HG03442 (cell line): Measurements from ENCODE around the gene ZNF436.

Source experiments
- ATAC-seq: cut with Tn5 transposase; IDR thresholded peaks from one replicate; pipeline ENCODE4 v1.9.1; 2021; ENCODE audit warnings: mild to moderate bottlenecking, moderate library complexity; ENCODE audit not compliant: unreplicated experiment

ZNF436 gene

GRCh38 chr1:23369335-23370013 is at the start of gene ZNF436:
Gene ZNF436, minus strand, starts transcription at chr1:23369836. Its CDS starts 1,831 bp downstream, at chr1:23368005.
- no peak for ATAC-seq

- no peak for ATAC-seq
Observed at GRCh38 chr1:23419180-23419579, 49.5 kb upstream of the ZNF436 start.

- no peak for ATAC-seq
Observed at GRCh38 chr1:23417570-23417969, 47.9 kb upstream of the ZNF436 start.

GRCh38 chr1:23416964-23417363 is 47.3 kb upstream of the ZNF436 start:
- ATAC-seq: no peak

- no peak for ATAC-seq
Observed at GRCh38 chr1:23408797-23409290, 39.2 kb upstream of the ZNF436 start.

GRCh38 chr1:23407016-23407630 is 37.5 kb upstream of the ZNF436 start:
- ATAC-seq: no peak

- ATAC-seq: no peak
Observed at GRCh38 chr1:23405946-23406345, 36.3 kb upstream of the ZNF436 start.

GRCh38 chr1:23403735-23404486 is 34.3 kb upstream of the ZNF436 start:
- ATAC-seq: peak; percentile 46

GRCh38 chr1:23403355-23403734 is 33.7 kb upstream of the ZNF436 start:
- ATAC-seq: no peak

GRCh38 chr1:23403038-23403336 is 33.4 kb upstream of the ZNF436 start:
- no peak for ATAC-seq

- no peak for ATAC-seq
Observed at GRCh38 chr1:23402286-23403037, 32.8 kb upstream of the ZNF436 start.

GRCh38 chr1:23401313-23401712 is 31.7 kb upstream of the ZNF436 start:
- no peak for ATAC-seq

GRCh38 chr1:23400324-23401114 is 30.9 kb upstream of the ZNF436 start:
- no peak for ATAC-seq

GRCh38 chr1:23399229-23399628 is 29.6 kb upstream of the ZNF436 start:
- no peak for ATAC-seq

- ATAC-seq: no peak
Observed at GRCh38 chr1:23397908-23398307, 28.3 kb upstream of the ZNF436 start.

GRCh38 chr1:23396380-23396779 is 26.7 kb upstream of the ZNF436 start:
- no peak for ATAC-seq

GRCh38 chr1:23395849-23396248 is 26.2 kb upstream of the ZNF436 start:
- no peak for ATAC-seq

GRCh38 chr1:23395154-23395724 is 25.6 kb upstream of the ZNF436 start:
- no peak for ATAC-seq

- ATAC-seq: no peak
Observed at GRCh38 chr1:23394684-23395083, 25.0 kb upstream of the ZNF436 start.

- no peak for ATAC-seq
Observed at GRCh38 chr1:23394181-23394580, 24.5 kb upstream of the ZNF436 start.
